Stimulated activated CD4-positive, alpha-beta T cell treated with anti-CD3 and anti-CD28 coated beads, Interleukin-2, amount 100 ng/mL, for 24 hours (primary cell): ENCODE data around the gene SNRPA1.

ENCODE experiments used
- DNase-seq, 2 donors: peaks; one replicate each; pipeline ENCODE4 v3.0.0-alpha.2; 2020

The SNRPA1 gene

DNA sequence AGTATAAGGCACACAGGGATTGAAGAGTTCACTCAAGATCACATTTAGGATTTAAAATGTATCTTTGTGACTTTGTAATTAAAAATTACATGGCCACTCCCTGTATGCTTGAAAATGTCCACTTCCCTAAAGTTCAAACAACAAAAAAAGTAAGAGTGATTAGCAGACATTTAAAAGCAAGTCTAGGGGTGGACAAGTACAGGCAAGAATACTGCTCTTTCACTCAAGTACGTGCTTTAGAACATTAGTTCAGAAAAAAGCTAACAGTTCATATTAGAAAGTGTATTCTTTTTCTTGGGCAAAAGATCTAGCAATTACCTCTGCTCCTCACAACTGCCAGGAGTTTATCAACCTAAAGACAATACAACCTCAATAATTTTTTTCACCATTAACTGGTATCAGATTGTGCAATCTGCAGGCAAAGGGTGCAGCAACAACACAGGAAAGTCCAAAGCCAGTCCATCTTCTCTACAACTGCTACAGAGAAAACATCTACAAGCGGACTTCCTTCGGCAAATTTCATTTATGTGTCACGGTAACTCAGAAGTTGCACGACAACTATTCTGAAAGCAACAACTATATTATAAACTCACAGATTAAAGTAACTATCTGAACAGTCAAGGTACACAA is 61.3 kb downstream of the SNRPA1 start:
- no peak for DNase-seq

DNA sequence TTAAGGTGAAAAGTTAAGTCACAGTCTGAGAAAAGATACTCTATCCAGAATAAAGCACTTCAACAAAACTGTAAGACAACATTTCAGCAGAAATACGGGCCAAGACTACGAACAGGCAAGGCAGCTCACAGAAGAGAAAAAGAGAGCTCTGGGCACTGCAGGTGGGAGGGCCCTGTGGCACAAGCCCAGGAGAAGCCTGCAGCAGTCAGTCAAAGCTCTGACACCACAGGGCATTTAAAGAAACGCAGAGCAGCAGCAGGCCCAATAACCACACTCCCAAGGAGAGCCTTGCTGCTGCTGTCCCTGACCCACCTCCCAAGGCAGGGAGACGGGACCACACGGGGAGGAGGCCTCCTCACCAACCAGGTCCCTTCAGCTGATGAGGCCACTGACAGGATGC is 62.4 kb downstream of the SNRPA1 start:
- DNase-seq = no peak
